ENCODE data around the gene CCDC200.

DNA sequence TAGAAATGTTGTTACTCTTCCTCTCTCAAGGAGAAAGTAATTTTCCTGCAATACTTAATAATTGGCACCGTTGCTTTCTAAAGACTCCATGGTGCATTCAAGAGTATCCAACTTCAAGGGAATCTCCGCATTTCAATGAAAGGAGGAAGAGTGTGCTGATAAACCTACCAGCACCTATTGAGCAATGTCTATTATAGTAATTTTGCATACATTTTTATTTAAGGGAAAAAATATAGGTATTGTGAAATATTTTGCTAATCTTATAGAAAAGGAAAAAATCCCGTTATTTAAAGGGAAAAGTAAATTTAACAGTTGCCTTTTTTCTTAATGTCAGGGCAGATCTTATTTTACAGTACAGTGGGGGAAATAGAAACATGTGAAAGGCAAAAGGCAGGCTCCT, 17.8 kb downstream of the CCDC200 start:
- TF ChIP-seq ZNF274 (IDR thresholded peaks at IDR 0.05; ENCODE audit: low read depth, low read length) (no peak), SUZ12 (IDR thresholded peaks at IDR 0.05; ENCODE audit: extremely low read depth, insufficient read depth, insufficient read length) (no peak), YY1 (IDR thresholded peaks at IDR 0.05; ENCODE audit: insufficient read depth, insufficient read length) (no peak)

All from NT2/D1 (cell line).